H1 (cell line): ENCODE measurements around the gene CHTF18. TPM values are rescaled to one million over a fixed set of nuclear protein-coding genes. Genes with fewer than 3 reads are reported as not detected.

ENCODE experiments used
- CTCF ChIA-PET: fragments of 300-600 bp; sonication (Branson Sonifier 250); formaldehyde crosslinking; loops from one replicate; lab custom pipeline; 2021; ENCODE audit not compliant: partially characterized antibody; lab: Charles Lee
- POLR2A ChIA-PET: fragments of 300-600 bp; sonication (Branson Sonifier 250); formaldehyde crosslinking; loops from one replicate; lab custom pipeline; 2021; ENCODE audit warnings: inconsistent platforms; ENCODE audit not compliant: partially characterized antibody; lab: Charles Lee
- DNase-seq, 2 experiments: peaks; one replicate each; pipeline versions ENCODE4 v3.0.0 to v3.0.0-alpha.2; 2010 to 2022; ENCODE audit warnings: low spot score in 2 of 2, low read depth in 1 of 2, mixed read lengths in 1 of 2
- FAIRE-seq: peaks from 2 replicates; lab custom pipeline; 2011; peaks lifted over from hg19 to GRCh38; lab: Jason Lieb, UNC
- H2AFZ ChIP-seq: 2 replicates; pipeline ENCODE4 v1.8.1; 2012; ENCODE audit warnings: low read length, inconsistent platforms
- H2AK5ac ChIP-seq: 2 replicates; pipeline ENCODE4 v1.6.1; 2013; ENCODE audit warnings: low read depth, low read length
- H2BK120ac ChIP-seq: replicated peaks from 2 replicates; pipeline ENCODE3; 2013; ENCODE audit warnings: low read depth, low read length, inconsistent platforms
- H2BK12ac ChIP-seq: 2 replicates; pipeline ENCODE4 v1.6.1; 2013; ENCODE audit warnings: low read depth, low read length
- H2BK15ac ChIP-seq: 2 replicates; pipeline ENCODE4 v1.6.1; 2013; ENCODE audit warnings: low read length
- H2BK20ac ChIP-seq: 2 replicates; pipeline ENCODE4 v1.6.1; 2013; ENCODE audit warnings: low read length
- H2BK5ac ChIP-seq: 2 replicates; pipeline ENCODE4 v1.6.1; 2013; ENCODE audit warnings: low read depth, low read length
- H3K14ac ChIP-seq: 2 replicates; pipeline ENCODE4 v1.6.1; 2013; ENCODE audit warnings: inconsistent platforms; ENCODE audit not compliant: insufficient read length
- H3K18ac ChIP-seq: 2 replicates; pipeline ENCODE4 v1.6.1; 2013; ENCODE audit warnings: low read length; ENCODE audit errors: extremely low read depth
- H3K23ac ChIP-seq: 2 replicates; pipeline ENCODE4 v1.6.1; 2013; ENCODE audit warnings: inconsistent platforms; ENCODE audit not compliant: insufficient read length
- H3K23me2 ChIP-seq: 2 replicates; pipeline ENCODE4 v1.6.1; 2013; ENCODE audit warnings: low read depth, low read length
- H3K27ac ChIP-seq: 2 replicates; pipeline ENCODE4 v1.6.1; 2011; ENCODE audit warnings: low read depth, low read length, inconsistent platforms
- H3K27me3 ChIP-seq, 4 experiments: replicated peaks in 1 of 4; 1 replicate in 1 of 4; 2 replicates in 3 of 4; pipeline versions ENCODE4 v1.6.1 to v1.8.1; 2011 to 2013; ENCODE audit warnings: low read length in 3 of 4, mild to moderate bottlenecking in 3 of 4, inconsistent platforms in 2 of 4, mixed read lengths in 2 of 4, moderate library complexity in 1 of 4; ENCODE audit not compliant: control insufficient read depth in 3 of 4, insufficient read depth in 3 of 4; ENCODE audit errors: extremely low read depth in 1 of 4
- H3K36me3 ChIP-seq, 4 experiments: 2 replicates each; pipeline versions ENCODE4 v1.6.1 to v1.8.1; 2011 to 2013; ENCODE audit warnings: mild to moderate bottlenecking in 4 of 4, low read length in 3 of 4, moderate library complexity in 2 of 4, control low read depth in 1 of 4, inconsistent platforms in 1 of 4; ENCODE audit not compliant: insufficient read depth in 4 of 4, control insufficient read depth in 2 of 4
- H3K4ac ChIP-seq: replicated peaks from 2 replicates; pipeline ENCODE3; 2013; ENCODE audit warnings: low read length, low read depth, mixed read lengths, inconsistent platforms; ENCODE audit not compliant: insufficient read length
- H3K4me1 ChIP-seq, 4 experiments: replicated peaks in 1 of 4; 1 replicate in 1 of 4; 2 replicates in 3 of 4; pipeline versions ENCODE4 v1.6.1 to v1.8.1; 2011 to 2013; ENCODE audit warnings: low read length in 3 of 4, inconsistent platforms in 2 of 4, mixed read lengths in 1 of 4; ENCODE audit not compliant: insufficient read depth in 4 of 4, control insufficient read depth in 3 of 4
- H3K4me2 ChIP-seq, 2 experiments: 2 replicates each; pipeline versions ENCODE4 v1.6.1 to v1.8.1; 2011 to 2013; ENCODE audit warnings: low read depth in 2 of 2, low read length in 2 of 2, control low read depth in 1 of 2, inconsistent platforms in 1 of 2, mild to moderate bottlenecking in 1 of 2; ENCODE audit not compliant: insufficient read depth in 1 of 2
- H3K4me3 ChIP-seq, 4 experiments: fragments of 200-600, 300-600 bp in 1 of 4; sonication (generic), shearing (Covaris generic), sonication (Bioruptor Twin) in 1 of 4; 2 replicates each; pipeline versions ENCODE4 v1.5.1 to v1.8.1; 2011 to 2016; ENCODE audit warnings: low read length in 4 of 4, low read depth in 3 of 4, control low read depth in 2 of 4, inconsistent platforms in 2 of 4, mild to moderate bottlenecking in 2 of 4, mixed read lengths in 1 of 4, moderate library complexity in 1 of 4; ENCODE audit not compliant: insufficient read depth in 2 of 4; ENCODE audit errors: extremely low read depth in 1 of 4
- H3K56ac ChIP-seq: replicated peaks from 2 replicates; pipeline ENCODE3; 2013; ENCODE audit warnings: low read depth, mild to moderate bottlenecking, mixed read lengths, low read length, inconsistent platforms; ENCODE audit not compliant: insufficient read length
- H3K79me1 ChIP-seq: 2 replicates; pipeline ENCODE4 v1.6.1; 2013; ENCODE audit warnings: low read depth, low read length, control low read depth
- H3K79me2 ChIP-seq, 2 experiments: 2 replicates each; pipeline versions ENCODE4 v1.6.1 to v1.8.1; 2012 to 2013; ENCODE audit warnings: low read length in 2 of 2, mild to moderate bottlenecking in 2 of 2, inconsistent platforms in 1 of 2; ENCODE audit not compliant: insufficient read depth in 2 of 2, control insufficient read depth in 1 of 2
- H3K9ac ChIP-seq, 4 experiments: replicated peaks in 1 of 4; 1 replicate in 1 of 4; 2 replicates in 3 of 4; pipeline versions ENCODE4 v1.6.1 to v1.8.1; 2011 to 2013; ENCODE audit warnings: low read depth in 3 of 4, low read length in 3 of 4, control low read depth in 2 of 4, mild to moderate bottlenecking in 2 of 4, moderate library complexity in 2 of 4, inconsistent platforms in 1 of 4; ENCODE audit errors: extremely low read depth in 1 of 4
- H3K9me3 ChIP-seq, 2 experiments: 2 replicates each; pipeline versions ENCODE4 v1.6.1 to v1.8.1; 2012 to 2013; ENCODE audit warnings: mild to moderate bottlenecking in 2 of 2, moderate library complexity in 2 of 2, control low read depth in 1 of 2, inconsistent platforms in 1 of 2, low read depth in 1 of 2, low read length in 1 of 2, mixed read lengths in 1 of 2; ENCODE audit not compliant: insufficient read depth in 2 of 2
- H4K20me1 ChIP-seq, 2 experiments: replicated peaks in 1 of 2; 2 replicates each; pipeline versions ENCODE3 to v1.8.1; 2011 to 2013; ENCODE audit warnings: inconsistent platforms in 2 of 2, low read length in 2 of 2, mild to moderate bottlenecking in 1 of 2; ENCODE audit not compliant: insufficient read depth in 2 of 2, control insufficient read depth in 1 of 2
- H4K5ac ChIP-seq: 2 replicates; pipeline ENCODE4 v1.6.1; 2013; ENCODE audit warnings: low read length, low read depth, mixed read lengths, inconsistent platforms; ENCODE audit not compliant: insufficient read length
- H4K8ac ChIP-seq: 2 replicates; pipeline ENCODE4 v1.8.0; 2013; ENCODE audit warnings: mild to moderate bottlenecking, moderate library complexity, low read length, inconsistent platforms; ENCODE audit not compliant: insufficient read depth; ENCODE audit errors: extremely low read depth
- H4K91ac ChIP-seq: replicated peaks from 2 replicates; pipeline ENCODE3; 2013; ENCODE audit warnings: low read length, mixed read lengths, inconsistent platforms; ENCODE audit not compliant: insufficient read length
- CHD1 ChIP-seq: IDR thresholded peaks from 2 replicates; pipeline ENCODE4 v1.6.1; 2012; ENCODE audit warnings: low read depth, low read length, improper control_type of control experiment
- MAFK ChIP-seq: IDR thresholded peaks from 2 replicates; pipeline ENCODE4 v1.6.1; 2012; ENCODE audit warnings: low read depth, mild to moderate bottlenecking, improper control_type of control experiment, low read length
- SAP30 ChIP-seq: fragments of 300-600 bp; sonication (generic); IDR thresholded peaks from 2 replicates; pipeline ENCODE4 v1.7.1; 2012; ENCODE audit warnings: low read length, moderate library complexity, mild to moderate bottlenecking, inconsistent platforms; ENCODE audit not compliant: insufficient read depth, insufficient replicate concordance
- SP2 ChIP-seq: IDR thresholded peaks from 2 replicates; pipeline ENCODE4 v1.6.1; 2012; ENCODE audit warnings: mild to moderate bottlenecking, low read length, inconsistent platforms
- SP4 ChIP-seq: IDR thresholded peaks from 2 replicates; pipeline ENCODE4 v1.6.1; 2012; ENCODE audit warnings: low read length, inconsistent platforms
- WGBS, 2 experiments: shearing (Covaris generic) in 1 of 2; methylation state at CpG; one replicate each; pipeline versions ENCODE4 v1.1.6 to v1.1.7; 2013 to 2015; ENCODE audit warnings: low lambda C conversion rate in 2 of 2, mixed read lengths in 2 of 2, inconsistent platforms in 1 of 2, low coverage in 1 of 2, missing lambda C conversion rate in 1 of 2; ENCODE audit not compliant: insufficient replicate concordance in 2 of 2, insufficient coverage in 1 of 2, insufficient read length in 1 of 2; ENCODE audit errors: extremely low coverage in 1 of 2, missing lambda C conversion rate in 1 of 2; 5-methylcytosine and 5-hydroxymethylcytosine counted together
- polyA plus RNA-seq, 7 experiments: library from polyadenylated mRNA; depleted of rRNA in 3 of 7; stranded (reverse) in 5 of 7; unstranded in 2 of 7; fragments of >200 nt in 5 of 7; fragments of 200-250 nt in 2 of 7; gene quantifications; 1 replicate in 5 of 7; 2 replicates in 1 of 7; 4 replicates in 1 of 7; pipeline versions ENCODE4 v1.2.1 to v1.2.3, GENCODE V29; 2011 to 2013; ENCODE audit warnings: missing spikeins in 2 of 7, mixed read lengths in 2 of 7
- total RNA-seq: library from RNA; stranded (reverse); fragmentation: NEBNext Ultra II Directional; extraction: Animal tissue kit (Norgen Biotek cat#: 25700); gene quantifications from 2 replicates; pipeline ENCODE4 v1.2.1, GENCODE V29; 2021

CHTF18 gene
- total and polyA plus RNA-seq, 2 of the 8 experiments (the other 6 are each of a cell fraction or from before 2014, with no cell fraction given), result 75.3 to 104 TPM

DNA sequence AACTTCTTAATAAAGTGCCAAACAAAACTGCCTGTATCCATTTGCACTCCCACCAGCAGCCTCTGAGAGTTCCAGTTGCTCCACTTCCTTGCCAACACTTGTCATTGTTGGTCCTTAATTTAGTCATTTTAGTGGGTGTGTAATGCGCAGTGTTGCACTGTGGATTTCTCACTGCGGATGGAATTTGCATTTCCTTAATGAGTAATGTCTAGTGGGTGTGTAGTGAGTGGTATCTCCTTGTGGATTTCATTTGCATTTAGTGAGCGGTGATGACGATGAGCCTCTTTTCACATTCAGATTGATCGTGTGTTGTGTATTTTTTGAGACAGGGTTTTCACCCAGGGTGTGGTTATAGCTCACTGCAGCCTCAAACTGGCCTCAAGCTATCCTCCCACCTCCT is 32.0 kb upstream of the CHTF18 start:
- Histone ChIP-seq H3K23ac (no peak overlapping the region), H2AK5ac (no peak overlapping the region), H2BK5ac (no peak overlapping the region), H2BK15ac (no peak overlapping the region), H3K4me2 (no peak overlapping the region), H4K8ac (no peak overlapping the region), H3K36me3 (no peaks in the 10 kb centered on the region), H4K91ac (no peak overlapping the region), H2BK20ac (no peak overlapping the region), H3K79me1 (no peaks in the 10 kb centered on the region), H3K4me3 (no peak overlapping the region), H3K79me2 (no peaks in the 10 kb centered on the region), H2BK12ac (no peak overlapping the region), H3K18ac (no peak overlapping the region), H4K20me1 (no peaks in the 10 kb centered on the region), H3K27ac (no peak overlapping the region), H3K56ac (no peak overlapping the region), H3K4me1 (peaks cover under 1 to 7% (median 4%) of the 10 kb centered on the region in 4 experiments; a peak in 5 of 7 replicates), H3K9me3 (0 out of 4 replicates have a peak, but pooled peaks cover 0 to 3% of the 10 kb centered on the region in 2 experiments), H3K23me2 (no peaks in the 10 kb centered on the region), H3K14ac (no peak overlapping the region), H3K9ac (no peak overlapping the region), H4K5ac (no peak overlapping the region), H3K27me3 (no peaks in the 10 kb centered on the region), H3K4ac (no peak overlapping the region), H2AFZ (no peak overlapping the region), H2BK120ac (no peak overlapping the region)
- ChIA-PET CTCF (interaction anchor here (0.7 to 4.8 kb wide), 5 partner anchors 9 to 44 kb away, joined by 3 to 32 read pairs (median 6); partner anchors contain the start of gene CIAO3), POLR2A (interaction anchor here (0.8 kb wide), 1 partner anchor 9 kb away, joined by 4 read pairs; no protein-coding TSS in a partner anchor)
- WGBS, 2 experiments, result 92% methylated on average over 5 of the region's 5 CpGs; no CpG with 5 or more reads in 1 of the 2 experiments
- no peak for FAIRE-seq
- DNase-seq, result no peak
- no peak for TF ChIP-seq SAP30
- no peak for TF ChIP-seq SP2
- no peak for TF ChIP-seq SP4
- TF ChIP-seq CHD1, result no peak
- no peak for TF ChIP-seq MAFK
